ENCODE results near the gene ITGA4. TPM values are rescaled to one million over a fixed set of nuclear protein-coding genes. Genes with fewer than 3 reads are reported as not detected.

ITGA4 gene
- polyA plus RNA-seq, 6 donors from 2014 or later = 129 to 160 (median 153) TPM

DNA sequence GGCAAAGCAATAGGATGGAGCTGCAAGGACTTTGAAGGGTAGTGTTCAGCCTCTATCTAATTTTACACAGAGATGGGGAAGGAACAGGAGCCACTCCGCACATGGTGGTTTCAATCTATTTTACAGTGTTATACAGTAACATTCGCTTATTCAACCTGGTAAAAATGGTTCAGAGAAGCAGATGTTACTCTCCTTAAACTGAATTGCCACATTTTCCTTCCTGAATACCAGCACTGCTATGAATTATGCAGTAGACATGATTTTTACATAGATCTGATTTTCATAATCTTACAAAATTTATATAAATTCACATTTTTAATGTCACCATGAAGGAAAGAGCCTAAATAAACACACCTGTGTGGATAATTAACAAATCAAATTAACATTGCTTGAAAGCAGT, 85.0 kb downstream of the ITGA4 start:
- H3K27me3 Mint-ChIP-seq = no peaks in the 10 kb centered on the region
- H3K4me3 Mint-ChIP-seq = no peak overlapping the region
- H3K4me1 Mint-ChIP-seq = peaks cover 5 to 11% (median 8%) of the 10 kb centered on the region in 3 donors
- no peak for DNase-seq
- peak overlapping the region in 2 of 6 donors; percentile 2 to 44 for H3K27ac Mint-ChIP-seq
- ATAC-seq (ENCODE audit: low read depth in 2 of 2) = no peak
- peaks cover 22 to 28% of the 10 kb centered on the region in 2 donors for H3K36me3 Mint-ChIP-seq
- H3K9me3 Mint-ChIP-seq = peaks cover 0 to 5% (median 0%) of the 10 kb centered on the region in 7 donors

DNA sequence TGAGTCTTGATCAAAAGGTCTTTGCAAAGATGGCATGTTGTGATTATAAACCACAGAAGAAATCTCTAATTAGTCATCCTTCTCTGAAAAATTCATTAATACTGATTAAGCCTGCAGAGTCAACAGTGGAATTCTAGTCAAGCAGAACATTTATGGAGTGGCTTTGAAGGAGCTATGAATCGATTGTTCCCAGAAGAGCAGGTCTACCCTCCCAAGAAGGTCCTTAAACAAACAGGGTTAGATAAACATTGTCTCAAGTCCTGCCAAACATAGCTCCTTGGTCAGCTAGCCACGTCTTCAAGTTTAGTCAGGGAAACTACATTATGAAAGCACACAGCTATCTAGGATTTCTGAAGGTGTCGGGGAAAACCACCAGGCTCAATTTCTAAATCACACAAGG, 88.9 kb downstream of the ITGA4 start:
- Mint-ChIP-seq H3K9me3 (no peaks in the 10 kb centered on the region), H3K27me3 (no peaks in the 10 kb centered on the region)
- ATAC-seq (ENCODE audit: low read depth in 2 of 2) = no peak

DNA sequence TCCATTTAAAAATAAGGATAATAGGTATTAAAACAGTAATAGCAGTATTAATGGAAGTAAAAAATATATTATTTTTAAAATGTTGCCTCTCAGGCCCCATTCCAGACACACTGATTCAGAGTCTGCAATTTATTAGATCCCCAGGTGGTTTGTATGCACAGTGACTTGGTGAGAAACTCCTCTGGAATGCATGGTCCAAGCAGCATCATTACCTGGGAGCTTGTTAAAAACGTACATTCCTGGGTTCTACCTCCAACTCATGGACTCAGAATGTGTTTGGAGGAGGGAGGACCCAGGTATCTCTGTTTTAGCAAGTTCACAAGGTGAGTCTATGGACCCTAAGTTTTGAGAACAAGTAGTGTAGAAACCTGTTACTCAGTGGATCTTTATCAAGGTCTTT, 95.6 kb downstream of the ITGA4 start:
- H3K27ac Mint-ChIP-seq = no peak overlapping the region
- no peak overlapping the region for H3K4me3 Mint-ChIP-seq
- no peaks in the 10 kb centered on the region for H3K27me3 Mint-ChIP-seq
- H3K4me1 Mint-ChIP-seq = peaks cover 0 to 6% (median 0%) of the 10 kb centered on the region in 3 donors
- no peak for ATAC-seq (ENCODE audit: low read depth in 2 of 2)
- DNase-seq = no peak
- H3K9me3 Mint-ChIP-seq = peaks cover 0 to 4% (median 0%) of the 10 kb centered on the region in 7 donors
- no peaks in the 10 kb centered on the region for H3K36me3 Mint-ChIP-seq

More for the DNA sequence above, 88.9 kb downstream of the ITGA4 start:
- DNase-seq = no peak
- peaks cover 0 to 4% of the 10 kb centered on the region in 2 donors for H3K36me3 Mint-ChIP-seq
- peaks cover 3 to 6% (median 5%) of the 10 kb centered on the region in 3 donors for H3K4me1 Mint-ChIP-seq
- H3K27ac Mint-ChIP-seq = no peak overlapping the region
- H3K4me3 Mint-ChIP-seq = no peak overlapping the region

DNA sequence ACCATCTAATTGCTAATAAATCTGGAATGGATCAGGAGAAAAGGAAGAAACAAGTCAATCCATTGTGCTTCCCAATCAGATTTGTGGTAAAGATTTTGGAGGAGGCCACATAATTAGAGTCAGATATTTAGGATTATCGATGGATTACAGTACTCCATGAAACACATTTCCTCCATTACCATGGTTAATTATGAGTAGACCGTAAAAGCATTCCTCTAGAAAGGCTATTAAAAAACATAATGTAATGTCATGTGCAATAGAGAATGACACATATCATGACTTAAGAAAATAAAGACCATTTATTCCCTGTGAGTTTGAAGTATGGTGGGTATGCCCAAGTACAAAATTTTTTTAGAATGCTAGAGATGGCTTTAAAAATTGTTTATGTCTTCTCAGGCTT, 96.1 kb downstream of the ITGA4 start:
- Mint-ChIP-seq H3K9me3 (peaks cover 0 to 4% (median 0%) of the 10 kb centered on the region in 7 donors), H3K4me3 (no peak overlapping the region), H3K4me1 (peaks cover 0 to 6% (median 0%) of the 10 kb centered on the region in 3 donors), H3K27me3 (no peaks in the 10 kb centered on the region), H3K27ac (no peak overlapping the region), H3K36me3 (no peaks in the 10 kb centered on the region)
- no peak for DNase-seq
- no peak for ATAC-seq (ENCODE audit: low read depth in 2 of 2)

DNA sequence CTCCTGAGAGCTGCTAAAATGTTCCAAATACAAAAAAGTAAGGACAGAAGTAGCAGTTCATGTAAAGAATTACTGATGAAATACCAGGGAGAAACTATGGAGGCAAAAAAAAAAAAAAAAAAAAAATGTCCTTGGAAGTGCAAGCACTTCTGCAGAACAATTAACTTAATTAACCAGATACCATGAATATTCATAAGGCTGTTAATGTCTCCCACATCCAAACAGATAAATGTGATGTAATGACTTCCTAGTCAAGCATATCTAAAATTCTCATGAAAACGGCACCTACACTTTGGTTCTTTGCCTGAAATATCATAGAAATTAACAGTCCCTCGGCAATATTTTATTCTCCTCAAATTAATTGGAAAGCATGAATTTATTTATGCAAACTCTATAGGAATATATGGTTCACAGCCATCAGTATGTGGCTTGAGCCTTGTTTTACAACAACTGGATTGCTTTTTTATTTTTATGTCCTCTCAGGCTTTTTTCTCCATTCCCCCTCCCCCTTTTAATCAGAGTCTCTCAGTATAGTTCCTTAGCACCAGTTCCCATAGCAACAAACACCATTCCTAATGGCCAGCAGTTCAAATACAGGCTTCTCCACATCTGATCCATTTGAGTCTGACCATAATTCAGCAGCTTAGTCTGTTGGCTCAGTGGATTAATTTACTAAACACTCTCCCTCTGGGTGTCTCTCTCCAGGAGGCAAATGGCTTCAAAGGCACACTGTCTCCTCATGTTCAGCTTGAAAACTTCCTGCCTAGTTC, 97.1 kb downstream of the ITGA4 start:
- Mint-ChIP-seq H3K4me3 (no peak overlapping the region), H3K9me3 (peaks cover 0 to 4% (median 0%) of the 10 kb centered on the region in 7 donors), H3K4me1 (peaks cover 0 to 6% (median 0%) of the 10 kb centered on the region in 3 donors), H3K36me3 (no peaks in the 10 kb centered on the region), H3K27ac (peak overlapping the region in 1 of 6 donors; percentile 50), H3K27me3 (no peaks in the 10 kb centered on the region)
- no peak for DNase-seq
- ATAC-seq (ENCODE audit: low read depth in 2 of 2) = no peak

DNA sequence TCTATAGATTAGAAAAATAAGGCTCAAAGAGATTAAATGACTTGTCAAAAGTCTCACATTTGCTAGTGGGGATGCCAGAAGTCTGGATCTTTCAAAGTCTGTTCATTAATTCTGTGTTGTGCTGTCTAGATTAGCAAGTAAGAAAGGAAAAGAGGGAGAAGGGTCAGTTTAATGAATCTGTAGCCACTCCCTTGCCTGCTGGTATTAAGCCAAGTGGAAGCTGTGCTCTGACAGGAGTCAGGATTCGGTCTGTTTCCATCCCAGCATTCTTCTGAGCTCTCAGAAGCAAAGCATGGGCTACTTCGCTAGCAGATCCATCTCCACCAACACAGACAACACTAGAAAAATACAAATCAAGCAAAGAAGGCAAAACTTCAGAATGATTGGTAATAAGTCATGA, 101.2 kb downstream of the ITGA4 start:
- H3K27ac Mint-ChIP-seq = no peak overlapping the region
- no peak for ATAC-seq (ENCODE audit: low read depth in 2 of 2)

DNA sequence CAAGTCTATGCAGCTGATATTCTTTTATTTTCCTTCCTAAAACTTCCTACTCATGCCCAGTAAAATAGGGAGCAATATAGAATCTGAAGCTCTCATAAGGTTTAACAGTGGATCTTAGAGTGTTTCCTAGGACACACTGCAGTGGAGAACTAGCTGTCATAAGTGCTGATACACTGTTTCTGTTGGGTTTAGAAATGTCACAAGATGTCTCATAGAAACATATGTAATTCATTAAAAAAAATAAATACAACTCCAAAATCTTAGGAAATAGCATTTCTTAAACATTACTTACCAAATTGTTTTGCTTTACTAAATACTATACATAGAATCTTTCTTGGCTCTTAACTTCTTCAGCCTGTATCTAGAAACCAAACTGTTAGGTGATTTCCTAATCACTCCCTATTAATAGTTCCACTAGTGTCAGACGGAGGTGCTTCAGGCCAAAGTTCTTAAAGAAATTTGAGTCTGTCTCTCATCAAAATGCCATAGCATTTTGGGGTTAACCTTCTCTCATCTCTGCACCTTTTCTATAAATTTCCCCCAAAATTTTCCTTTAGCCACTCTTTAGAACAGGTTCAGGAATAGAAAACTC, 106.0 kb downstream of the ITGA4 start:
- ATAC-seq (ENCODE audit: low read depth in 2 of 2) = no peak
- no peak overlapping the region for H3K27ac Mint-ChIP-seq
- no peaks in the 10 kb centered on the region for H3K27me3 Mint-ChIP-seq
- no peak overlapping the region for H3K4me3 Mint-ChIP-seq
- no peaks in the 10 kb centered on the region for H3K36me3 Mint-ChIP-seq
- H3K9me3 Mint-ChIP-seq = no peaks in the 10 kb centered on the region
- no peak for DNase-seq
- H3K4me1 Mint-ChIP-seq = peaks cover 0 to 5% (median 4%) of the 10 kb centered on the region in 3 donors

More for the DNA sequence above, 101.2 kb downstream of the ITGA4 start:
- Mint-ChIP-seq H3K36me3 (no peaks in the 10 kb centered on the region), H3K27me3 (no peaks in the 10 kb centered on the region), H3K9me3 (peaks cover 0 to 4% (median 0%) of the 10 kb centered on the region in 7 donors), H3K4me3 (no peak overlapping the region), H3K4me1 (peaks cover 0 to 6% (median 0%) of the 10 kb centered on the region in 3 donors)
- DNase-seq = no peak

DNA sequence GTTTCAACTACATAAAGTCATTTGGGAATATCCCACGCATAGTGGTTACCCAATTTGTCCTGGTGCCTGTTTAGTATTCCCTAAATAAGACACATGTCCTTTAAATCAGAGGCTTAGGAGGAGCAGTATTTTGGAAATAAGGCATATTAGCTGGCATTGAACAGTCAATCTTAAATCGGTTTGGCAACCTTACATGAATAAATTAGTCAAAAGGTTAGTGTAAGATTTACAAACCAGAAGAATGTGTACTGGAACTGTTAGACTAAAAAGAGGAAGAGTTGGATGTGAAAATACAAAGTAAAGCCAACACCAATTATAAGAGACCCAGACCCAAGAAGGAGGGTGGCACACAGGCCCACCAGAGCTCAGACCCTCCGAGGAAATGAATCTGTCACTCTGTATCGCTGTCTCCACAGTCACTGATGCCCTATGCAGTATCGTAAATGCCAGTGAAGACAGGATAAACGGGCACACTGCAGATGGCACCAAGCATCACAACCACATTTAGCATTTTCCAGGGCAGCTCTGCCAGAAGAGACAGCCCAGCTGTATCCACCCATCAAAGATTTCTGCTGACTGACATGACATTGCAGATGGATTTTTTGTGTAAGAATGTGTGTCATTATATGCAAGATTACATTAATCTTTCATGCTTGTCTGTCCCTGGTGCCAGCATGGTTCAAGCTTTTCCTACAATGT, 109.3 kb downstream of the ITGA4 start:
- Mint-ChIP-seq H3K36me3 (no peaks in the 10 kb centered on the region), H3K4me1 (peaks cover 0 to 5% (median 4%) of the 10 kb centered on the region in 3 donors), H3K4me3 (no peak overlapping the region), H3K9me3 (no peaks in the 10 kb centered on the region), H3K27ac (peak overlapping the region in 1 of 6 donors; percentile 1), H3K27me3 (no peaks in the 10 kb centered on the region)
- DNase-seq = no peak
- ATAC-seq (ENCODE audit: low read depth in 2 of 2) = no peak

DNA sequence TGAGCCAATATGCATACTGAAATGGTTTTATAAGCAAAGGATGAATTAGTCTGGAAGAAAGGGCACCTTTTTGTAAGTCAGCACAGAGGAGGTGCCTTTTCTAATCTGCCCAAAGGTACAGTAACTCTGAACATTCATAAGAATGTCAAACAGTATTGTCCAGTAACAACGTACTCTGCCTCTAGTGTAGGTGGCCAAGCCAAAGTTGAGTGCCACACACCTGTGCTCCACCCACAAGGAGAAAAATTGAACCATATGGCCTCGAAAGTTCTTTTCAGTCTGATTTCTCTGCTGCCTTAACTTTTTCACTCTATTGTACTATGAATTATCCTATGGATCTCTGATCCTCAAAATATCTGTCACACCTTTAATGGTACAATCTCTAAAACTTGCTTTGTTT, 112.9 kb downstream of the ITGA4 start:
- no peak for DNase-seq
- no peak overlapping the region for H3K4me3 Mint-ChIP-seq
- no peaks in the 10 kb centered on the region for H3K9me3 Mint-ChIP-seq
- no peak overlapping the region for H3K27ac Mint-ChIP-seq
- no peak for ATAC-seq (ENCODE audit: low read depth in 2 of 2)
- peaks cover 0 to 5% (median 0%) of the 10 kb centered on the region in 3 donors for H3K27me3 Mint-ChIP-seq
- no peaks in the 10 kb centered on the region for H3K36me3 Mint-ChIP-seq
- peaks cover 0 to 5% (median 4%) of the 10 kb centered on the region in 3 donors for H3K4me1 Mint-ChIP-seq

DNA sequence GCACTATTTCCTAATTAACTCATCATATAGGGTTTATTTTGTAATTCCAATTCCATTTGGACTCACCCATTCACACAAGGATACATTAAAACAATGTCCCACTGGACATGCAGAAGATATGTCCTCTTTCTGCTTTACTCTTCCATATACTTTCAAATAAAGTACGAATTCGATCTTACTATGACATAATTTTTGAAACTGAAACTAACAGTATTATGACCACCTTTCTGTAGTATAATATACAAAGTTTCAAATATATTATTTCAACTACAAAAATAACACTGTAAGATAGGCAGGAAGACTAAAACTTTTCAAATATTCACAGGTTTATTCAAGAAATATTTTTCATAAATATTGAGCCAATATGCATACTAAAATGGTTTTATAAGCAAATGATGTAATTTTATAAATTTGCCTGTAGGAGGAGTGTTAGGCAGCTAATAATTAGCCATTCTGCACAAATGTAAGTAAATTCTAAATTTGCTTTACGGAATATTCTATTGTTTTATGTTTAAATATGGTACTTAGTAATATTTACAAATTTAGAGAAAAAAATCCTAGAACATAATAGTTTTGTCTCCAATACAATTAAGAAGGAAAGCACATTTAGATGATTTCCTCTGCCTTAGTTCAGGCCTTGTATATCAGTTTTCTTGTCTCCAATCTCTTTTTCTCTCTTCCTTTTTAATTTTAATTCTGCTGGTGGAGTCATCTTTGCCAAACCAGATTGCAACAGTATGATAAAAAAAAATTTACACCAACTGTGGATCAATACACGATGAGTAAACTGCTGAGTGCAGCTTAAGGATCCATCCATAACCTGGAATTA, 113.9 kb downstream of the ITGA4 start:
- peaks cover 0 to 5% (median 4%) of the 10 kb centered on the region in 3 donors for H3K4me1 Mint-ChIP-seq
- H3K27me3 Mint-ChIP-seq = peaks cover 0 to 5% (median 0%) of the 10 kb centered on the region in 3 donors
- DNase-seq (no peak), ATAC-seq (ENCODE audit: low read depth in 2 of 2) (no peak)
- no peak overlapping the region for H3K27ac Mint-ChIP-seq
- H3K36me3 Mint-ChIP-seq = no peaks in the 10 kb centered on the region
- peak overlapping the region in 1 of 8 donors; percentile 0 for H3K4me3 Mint-ChIP-seq
- no peaks in the 10 kb centered on the region for H3K9me3 Mint-ChIP-seq

DNA sequence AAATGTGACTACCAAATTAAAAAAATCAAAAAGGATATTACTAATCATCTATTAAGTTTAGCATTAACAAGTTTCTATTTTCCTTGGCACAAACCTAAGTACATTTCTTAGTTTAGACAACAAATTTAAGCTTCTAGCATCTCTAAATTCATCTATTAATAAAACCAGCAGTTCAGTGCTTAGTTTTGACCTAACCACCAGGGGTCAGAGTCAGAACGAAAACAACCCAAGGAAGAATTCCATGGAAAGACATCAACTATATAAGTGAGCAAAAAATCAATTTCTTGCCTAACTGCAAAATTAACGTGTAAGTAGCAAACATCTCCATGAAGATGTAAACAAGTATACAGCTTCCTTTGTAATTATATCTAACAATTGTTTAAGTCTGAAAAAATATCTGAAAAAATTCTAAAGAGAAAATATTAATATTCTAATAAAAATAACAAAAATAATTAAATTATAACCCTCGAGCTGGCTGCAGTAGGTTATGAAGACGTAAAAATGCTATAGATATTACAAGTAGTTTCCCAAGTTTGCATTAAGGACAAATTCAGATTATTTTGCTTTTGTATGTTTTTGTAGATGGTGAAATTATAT, 116.1 kb downstream of the ITGA4 start:
- Mint-ChIP-seq H3K27me3 (peaks cover 0 to 5% (median 0%) of the 10 kb centered on the region in 3 donors), H3K27ac (no peak overlapping the region), H3K4me1 (no peaks in the 10 kb centered on the region), H3K9me3 (no peaks in the 10 kb centered on the region), H3K4me3 (no peak overlapping the region), H3K36me3 (no peaks in the 10 kb centered on the region)
- no peak for DNase-seq
- no peak for ATAC-seq (ENCODE audit: low read depth in 2 of 2)

DNA sequence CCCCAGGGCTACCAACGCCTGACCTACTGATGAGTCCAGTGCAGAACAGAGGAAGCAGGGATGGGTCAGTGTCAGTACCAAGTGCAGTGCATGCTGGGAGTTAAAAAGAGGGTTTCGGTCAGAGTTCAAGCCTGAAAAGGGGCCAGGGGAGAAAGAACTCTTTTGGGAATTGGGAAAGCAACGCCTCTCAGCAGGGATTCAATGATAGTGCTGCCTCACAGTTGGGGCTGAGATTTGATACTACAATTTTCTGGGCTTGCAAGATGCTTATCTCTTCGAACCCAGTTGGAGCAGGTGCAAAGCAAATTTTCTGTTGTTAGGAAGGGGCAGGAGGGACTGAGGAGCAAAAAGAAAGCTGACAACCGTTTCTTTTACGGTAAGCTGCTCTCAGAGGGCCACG, 117.1 kb downstream of the ITGA4 start:
- Mint-ChIP-seq H3K4me1 (no peaks in the 10 kb centered on the region), H3K9me3 (no peaks in the 10 kb centered on the region), H3K36me3 (no peaks in the 10 kb centered on the region), H3K27ac (no peak overlapping the region), H3K27me3 (peaks cover 0 to 5% (median 0%) of the 10 kb centered on the region in 3 donors), H3K4me3 (no peak overlapping the region)
- ATAC-seq (ENCODE audit: low read depth in 2 of 2) (no peak), DNase-seq (no peak)
